CD4-positive, alpha-beta T cell treated with Interleukin-10 for 1 hour (primary cell): ENCODE data around the gene LEP.

Experiments used
- DNase-seq: peaks from one replicate; pipeline ENCODE4 v3.0.0-alpha.2; 2020

Gene LEP

DNA sequence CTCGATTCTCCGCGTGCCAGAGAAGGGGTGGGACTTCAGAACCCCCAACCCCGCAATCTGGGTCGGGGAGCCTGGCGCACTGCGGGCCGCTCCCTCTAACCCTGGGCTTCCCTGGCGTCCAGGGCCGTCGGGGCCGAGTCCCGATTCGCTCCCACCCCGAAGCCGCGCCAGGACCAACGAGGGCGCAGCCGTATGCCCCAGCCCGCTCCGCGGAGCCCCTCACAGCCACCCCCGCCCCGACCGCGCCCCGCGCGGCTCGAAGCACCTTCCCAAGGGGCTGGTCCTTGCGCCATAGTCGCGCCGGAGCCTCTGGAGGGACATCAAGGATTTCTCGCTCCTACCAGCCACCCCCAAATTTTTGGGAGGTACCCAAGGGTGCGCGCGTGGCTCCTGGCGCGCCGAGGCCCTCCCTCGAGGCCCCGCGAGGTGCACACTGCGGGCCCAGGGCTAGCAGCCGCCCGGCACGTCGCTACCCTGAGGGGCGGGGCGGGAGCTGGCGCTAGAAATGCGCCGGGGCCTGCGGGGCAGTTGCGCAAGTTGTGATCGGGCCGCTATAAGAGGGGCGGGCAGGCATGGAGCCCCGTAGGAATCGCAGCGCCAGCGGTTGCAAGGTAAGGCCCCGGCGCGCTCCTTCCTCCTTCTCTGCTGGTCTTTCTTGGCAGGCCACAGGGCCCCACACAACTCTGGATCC lies at the start of gene LEP:
LEP (plus strand) TSS at position 583 of the 691 bp plus-strand sequence. CDS start 10,741 bp downstream, outside the sequence.
- no peak for DNase-seq

DNA sequence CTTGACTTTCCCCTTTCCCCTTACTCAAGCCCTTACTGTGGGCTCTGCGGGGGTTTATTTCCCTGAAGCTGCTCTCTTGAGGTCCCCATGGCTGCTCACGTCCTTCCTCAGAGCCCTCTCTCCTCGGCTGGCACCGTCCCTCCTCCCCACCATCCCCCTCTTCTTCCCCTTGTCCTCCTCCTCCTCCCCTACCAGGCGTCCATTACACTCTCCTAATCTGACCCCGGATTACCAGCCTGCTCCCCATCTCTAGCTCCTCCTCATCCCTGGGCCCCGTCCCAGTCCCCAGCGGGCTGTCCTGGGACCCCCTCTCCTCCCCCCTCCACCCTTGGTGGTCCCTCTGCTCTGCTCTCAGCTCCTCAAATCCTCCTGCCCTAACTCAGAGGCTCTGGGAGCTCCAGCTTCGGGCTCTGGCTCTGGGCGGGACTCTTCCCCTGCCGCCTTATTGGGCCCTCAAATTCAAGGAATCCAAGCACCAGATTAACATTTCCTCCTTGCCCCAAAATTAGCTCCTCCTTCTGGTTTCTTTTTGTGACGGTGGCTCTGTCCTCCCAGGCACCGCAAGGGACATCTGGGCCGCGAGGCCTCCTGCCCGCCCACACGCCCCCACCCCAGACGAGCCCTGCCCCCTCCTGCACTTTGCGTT lies 48.5 kb upstream of the LEP start:
- DNase-seq, result no peak

DNA sequence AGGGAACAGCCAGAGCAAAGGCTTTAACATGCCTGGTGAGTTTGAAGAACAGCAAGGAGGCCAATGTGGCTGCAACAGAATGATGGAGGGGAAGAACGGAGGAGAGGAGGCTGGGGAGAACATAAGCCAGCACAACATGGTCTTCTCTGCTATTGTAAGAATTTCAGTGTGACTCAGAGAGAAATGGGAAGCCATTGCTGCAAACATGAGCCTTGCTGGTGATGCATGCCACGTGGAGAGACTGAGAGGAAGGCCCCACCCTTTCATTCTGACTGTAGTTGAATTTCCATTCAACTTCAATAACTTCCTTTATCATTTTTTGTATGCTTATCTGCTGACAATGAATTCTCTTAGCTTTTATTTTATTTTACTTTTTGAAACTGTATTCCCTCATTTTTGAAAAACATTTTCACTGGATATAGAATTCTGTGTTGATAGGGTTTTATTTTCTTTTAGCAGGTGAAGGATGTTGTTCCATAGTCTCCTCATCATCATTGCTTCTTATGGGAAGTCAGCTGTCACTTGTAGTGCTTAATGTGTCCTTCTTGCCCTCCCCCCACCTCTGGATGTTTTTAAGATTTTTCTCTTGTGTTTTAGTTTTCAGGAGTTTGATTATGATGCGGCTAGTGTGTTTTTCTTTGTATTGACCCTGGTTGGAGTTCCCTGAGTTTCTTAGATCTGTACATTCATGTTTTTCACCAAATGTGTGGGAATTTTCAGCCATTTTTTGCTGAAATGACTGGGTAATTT lies 46.4 kb upstream of the LEP start:
- no peak for DNase-seq

DNA sequence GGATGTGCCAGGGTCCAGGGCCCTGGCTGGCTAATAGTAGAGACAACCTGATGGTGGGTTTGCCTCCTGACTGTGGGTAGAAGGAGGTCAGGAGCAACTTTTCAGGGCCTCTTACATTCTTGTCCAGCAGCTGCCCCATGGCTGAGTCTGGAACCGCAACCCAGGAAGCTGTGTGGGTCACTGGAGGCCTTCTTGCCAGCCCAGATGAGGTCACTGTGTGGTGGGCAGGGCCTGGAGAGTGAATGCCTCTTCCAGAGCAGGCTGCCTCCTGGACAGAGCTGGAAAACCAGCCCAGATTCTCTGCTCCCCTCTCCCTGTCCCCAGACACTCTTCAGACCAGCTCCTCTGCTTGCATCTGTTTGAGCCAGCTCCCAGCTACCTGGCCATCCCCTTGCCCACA lies 43.5 kb upstream of the LEP start:
- no peak for DNase-seq

DNA sequence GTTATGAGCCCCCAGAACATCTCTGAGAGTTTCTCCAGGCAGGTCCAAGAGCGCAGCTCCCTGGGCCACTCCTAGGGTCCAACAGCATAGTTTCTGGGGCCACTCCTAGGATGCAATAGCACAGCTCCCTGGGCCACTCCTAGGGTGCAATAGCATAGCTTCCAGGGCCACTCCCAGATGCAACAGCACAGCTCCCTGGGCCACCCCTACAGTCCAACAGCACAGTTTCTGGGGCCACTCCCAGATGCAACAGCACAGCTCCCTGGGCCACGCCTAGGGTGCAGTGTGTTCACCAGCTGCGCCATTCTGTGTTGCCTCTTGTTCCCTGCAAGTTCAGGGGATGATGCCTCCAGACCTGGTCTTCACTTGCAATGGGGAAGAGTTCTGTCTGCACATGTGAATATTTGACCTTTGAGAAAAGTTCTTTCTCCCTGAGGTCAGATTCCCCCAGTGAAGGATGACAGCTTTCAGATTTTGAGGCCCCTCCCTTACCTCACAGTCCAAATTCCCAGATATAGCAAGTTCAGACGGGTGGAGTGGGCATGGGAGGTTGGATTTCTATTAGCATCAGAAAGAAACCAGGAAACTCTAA lies 43.0 kb upstream of the LEP start:
- no peak for DNase-seq

DNA sequence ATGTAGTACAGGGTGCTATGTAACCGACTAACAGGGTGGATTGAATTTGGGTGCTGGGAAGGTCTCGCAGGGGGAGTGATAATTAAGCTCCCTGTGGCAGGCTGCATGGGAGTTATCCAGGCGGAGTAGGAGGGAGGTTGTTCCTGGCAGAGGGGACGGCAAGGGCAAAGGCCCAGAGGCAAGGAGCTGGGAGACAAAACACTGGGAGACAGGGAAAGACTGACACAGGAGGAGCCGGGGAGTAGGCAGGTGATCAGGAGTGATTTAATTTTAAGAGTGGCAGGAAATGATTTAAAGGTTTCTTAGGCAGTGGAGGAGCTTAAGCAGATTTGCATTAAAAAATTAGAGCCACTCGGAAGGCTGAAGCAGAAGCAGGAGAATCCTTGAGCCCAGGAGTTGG lies 40.7 kb upstream of the LEP start:
- DNase-seq, result no peak

DNA sequence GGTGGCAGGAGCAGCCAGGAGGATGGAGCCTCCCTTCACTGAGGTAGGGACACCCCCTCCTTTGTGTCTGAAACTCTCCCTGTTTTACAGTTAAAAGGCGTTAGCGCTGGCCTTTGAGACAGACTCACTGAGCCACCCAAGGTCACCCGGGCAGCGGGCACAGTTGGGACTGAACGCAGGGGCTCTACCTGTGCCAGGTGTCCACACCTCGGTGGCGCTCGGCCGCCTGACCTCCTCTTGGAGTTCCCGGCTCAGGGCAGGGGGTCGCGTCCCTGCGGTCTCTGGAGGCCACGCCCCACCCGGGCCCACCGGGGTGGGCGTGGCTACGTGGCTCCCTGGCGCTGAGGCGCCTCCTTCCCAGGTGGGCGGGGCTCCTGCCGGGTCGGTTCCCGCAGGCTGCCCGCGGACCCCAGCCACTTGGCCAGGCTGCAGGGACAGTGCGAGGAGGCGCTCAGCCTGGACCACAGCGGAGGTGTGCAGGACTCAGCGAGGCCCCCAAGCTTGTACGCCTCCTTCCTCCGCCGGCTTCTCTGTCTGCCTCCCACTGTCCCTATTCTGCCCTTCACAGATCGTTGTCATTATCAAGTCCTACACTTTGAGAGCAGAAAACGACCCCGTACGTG lies 39.9 kb upstream of the LEP start:
- DNase-seq, result no peak

DNA sequence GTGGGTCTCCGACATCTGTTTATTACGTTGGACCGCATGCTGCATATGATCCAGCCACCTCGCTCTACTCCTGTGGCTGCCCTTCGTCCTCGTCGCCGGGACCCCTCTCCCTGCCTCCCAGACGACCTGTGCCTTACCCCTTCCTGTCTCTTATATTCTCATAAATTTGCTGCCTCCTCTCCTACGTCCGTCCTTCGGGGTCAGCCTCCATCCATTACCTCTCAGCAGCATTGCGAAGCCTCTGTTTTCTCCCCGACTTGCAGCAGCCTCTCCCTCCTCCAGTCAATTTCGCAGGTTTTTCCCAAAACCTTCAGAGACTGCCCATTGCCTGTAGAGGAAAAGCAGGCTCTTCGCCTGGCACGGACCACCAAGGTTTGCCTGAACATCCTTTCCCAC lies 39.4 kb upstream of the LEP start:
- DNase-seq, result no peak

DNA sequence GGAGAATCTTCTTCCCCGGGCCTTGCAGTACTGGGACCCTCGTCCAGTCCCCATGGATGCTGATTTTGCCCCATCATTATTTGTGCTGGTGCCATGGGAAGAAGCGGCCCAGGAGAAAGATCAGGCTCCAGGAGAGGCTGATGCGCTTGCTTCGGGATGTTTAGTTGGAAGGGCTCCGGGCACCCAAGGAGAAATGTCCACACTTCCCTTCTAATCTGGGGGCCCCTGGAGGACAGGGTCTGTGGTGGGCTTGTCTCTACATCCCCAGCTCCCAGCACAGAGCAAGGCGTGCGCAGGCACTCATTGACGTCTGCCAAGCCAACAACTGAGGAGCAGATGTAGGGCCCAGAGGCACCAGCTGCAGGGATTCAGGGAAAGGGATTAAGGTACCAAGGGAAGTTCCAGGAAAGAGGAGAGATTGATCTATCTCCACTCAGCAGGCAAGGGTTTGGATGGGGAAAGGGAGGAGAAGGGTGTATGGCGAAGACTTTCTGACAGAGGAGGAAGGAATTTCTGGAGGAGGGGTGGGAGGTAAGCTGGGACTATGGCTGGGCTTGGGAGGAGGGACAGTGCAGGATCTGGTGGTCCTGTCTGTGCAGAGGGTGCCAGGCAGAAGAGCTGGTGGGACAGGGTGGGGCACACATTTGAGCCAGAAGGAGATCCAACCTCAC lies 38.7 kb upstream of the LEP start:
- no peak for DNase-seq

DNA sequence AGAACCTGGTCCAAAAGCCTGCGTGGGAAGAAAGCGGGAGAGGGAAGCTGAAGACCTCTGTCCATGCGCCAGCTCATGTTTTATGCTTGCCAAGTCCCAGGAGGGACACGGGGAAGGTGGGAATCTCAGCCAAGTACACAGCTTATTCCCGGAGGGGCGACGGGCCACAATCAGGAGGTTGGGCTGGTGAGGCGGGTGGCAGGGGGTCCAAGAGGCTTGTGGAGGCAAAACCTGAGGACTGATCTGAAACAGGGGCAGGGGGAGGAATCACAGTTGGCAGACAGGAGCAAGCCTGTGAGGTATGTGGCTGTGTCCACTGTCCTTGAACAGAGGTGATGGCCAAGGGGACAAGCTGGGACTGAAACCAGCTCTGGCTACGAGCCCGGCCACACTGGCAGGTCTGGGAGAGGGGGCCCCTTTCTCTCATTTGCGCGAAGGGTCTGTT lies 38.0 kb upstream of the LEP start:
- no peak for DNase-seq

DNA sequence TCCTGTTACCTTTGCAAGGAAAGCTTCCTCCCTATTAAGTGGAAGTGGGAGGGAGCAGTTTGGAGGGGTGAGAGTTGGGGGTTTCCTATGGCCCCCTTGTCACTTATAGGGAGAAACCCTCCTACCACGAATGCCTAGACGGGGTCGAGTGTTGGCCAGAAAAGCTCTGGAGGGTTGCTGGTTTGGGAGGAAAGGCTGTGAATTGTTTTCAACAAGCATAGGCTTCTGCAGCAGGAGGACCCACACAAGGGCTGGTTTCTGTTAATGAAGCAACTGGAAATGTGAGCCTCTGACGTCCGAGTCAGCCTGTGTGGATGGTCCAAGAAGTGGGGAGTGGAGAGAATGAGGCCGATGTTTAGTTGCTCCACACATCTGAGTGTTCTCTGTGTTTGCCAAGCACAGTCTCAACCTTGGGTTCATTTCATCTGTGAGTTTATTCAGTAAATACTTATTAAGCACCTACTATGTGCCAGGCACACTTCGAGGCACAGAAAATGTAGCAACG lies 37.3 kb upstream of the LEP start:
- DNase-seq, result no peak

DNA sequence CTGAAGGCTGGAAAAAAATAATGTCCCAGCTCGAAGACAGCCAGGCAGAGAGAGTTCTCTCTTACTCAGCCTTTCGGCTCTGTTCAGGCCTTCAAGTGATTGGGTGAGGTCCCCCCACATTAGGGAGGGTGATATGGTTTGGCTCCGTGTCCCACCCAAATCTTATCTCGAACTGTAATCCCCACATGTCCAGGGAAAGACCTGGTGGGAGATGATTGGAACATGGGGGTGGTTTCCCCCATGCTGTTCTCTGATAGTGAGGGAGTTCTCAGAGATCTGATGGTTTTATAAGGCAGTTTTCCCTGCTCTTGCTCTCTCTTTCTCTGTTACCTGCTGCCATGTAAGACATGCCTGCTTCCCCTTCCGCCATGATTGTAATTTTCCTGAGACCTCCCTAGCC lies 36.6 kb upstream of the LEP start:
- DNase-seq, result no peak

DNA sequence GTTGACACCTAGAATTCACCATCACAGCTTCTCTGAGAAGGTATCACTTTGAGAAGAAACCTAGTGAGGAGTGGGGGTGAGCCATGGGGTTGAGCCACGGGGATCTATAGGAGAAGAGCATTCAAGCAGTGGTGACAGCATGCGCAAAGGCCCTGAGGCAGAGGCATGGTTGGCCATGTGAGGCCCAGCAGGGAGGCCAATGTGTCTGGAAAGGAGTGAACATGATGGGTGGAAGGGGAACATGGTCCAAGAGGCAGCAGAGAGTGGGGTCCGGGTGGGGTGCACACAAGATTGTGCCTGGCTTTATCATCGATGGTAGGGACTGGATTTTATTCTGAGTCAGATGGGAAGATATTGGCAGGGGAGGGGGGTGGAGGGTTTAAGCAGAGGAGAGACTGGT lies 36.0 kb upstream of the LEP start:
- DNase-seq, result no peak

DNA sequence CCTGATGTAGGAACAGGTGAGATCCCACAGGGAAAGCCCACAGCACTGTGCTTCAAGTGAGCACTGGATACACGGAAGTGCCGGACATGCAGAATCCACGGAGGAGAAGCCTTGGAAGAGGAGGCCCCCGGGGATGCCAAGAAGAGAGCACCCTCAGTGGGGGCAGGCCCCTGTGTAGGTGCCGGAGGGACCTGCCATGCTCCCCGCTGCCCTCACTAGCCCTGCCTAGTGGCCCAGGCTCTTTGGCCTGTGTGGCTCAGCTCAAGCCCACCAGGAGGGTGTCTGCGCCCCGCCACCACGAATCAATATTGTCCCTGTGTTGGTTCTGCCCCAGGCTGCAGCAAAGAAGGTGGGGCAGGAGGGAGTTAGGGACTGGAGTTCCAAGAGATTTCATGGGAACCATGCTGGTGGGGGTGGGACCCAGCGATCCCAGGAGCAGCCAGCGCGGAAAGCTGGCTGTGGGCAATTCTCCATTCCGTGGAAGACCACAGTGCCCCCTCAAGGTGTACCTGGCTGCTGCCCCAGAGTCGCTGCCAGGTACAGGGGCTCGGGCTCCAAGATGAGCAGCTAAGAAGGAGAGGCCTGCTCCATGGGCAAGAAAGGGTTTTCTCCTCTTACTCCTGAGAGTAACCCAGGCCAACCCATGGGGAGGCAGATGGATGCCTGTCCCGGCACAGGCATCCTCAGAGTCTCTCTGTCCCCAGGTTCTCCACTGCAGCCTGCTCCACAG lies 34.9 kb upstream of the LEP start:
- DNase-seq, result no peak

DNA sequence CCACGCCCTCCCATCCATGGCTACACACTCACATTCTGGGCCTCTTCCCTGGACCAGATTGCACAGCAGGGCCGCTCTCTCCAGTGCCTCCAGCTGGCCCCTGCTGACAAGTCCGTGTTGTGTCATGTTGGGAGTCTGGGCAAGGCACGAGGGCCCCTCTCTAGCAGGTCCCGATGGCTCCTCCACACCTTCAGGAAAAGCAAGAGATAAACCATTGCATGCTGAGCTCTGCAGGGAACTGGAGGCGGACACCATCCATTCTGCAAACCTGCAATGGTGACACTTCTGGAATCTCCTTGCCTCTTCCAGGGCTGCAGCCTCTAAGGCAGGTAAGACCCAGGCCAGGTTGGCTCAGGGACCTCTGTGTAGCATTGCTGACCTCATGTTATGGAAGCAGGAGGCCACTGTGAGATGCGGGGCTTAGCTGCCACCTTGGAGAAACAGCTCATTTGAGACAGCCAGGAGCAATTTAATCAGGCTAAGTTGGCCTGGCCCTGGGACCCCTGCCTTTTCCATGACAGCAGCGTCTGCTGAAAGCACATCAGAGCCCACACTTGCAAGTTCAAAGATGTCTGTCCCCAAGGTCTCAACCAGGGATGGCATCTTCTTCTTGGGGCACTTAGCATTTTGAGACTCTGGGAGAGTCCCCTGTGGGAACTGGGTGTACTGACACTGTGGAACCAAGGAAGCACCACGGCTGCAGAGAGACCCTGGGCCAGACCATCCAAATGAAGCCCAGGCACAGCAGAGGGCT lies 34.2 kb upstream of the LEP start:
- no peak for DNase-seq

DNA sequence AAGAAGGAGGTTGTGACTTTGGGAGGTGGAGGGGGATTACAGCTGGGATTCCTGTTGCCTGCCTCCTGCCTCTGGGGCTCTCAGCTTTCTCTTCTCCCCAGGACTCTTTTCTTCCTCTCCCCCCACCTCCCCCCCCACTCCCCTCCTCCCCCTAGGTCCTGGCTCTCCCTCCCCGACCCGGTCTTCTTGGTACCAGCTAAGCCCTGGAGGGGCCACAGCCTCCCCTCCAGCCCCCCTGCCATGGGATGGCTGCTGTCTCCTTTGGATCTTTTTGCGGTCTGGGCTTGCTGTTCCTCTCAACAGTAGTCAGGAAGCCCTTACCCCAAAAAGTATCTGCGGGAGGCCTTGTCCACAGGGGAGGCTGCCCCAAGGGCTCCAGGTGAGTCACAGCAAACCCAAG lies 33.5 kb upstream of the LEP start:
- no peak for DNase-seq

DNA sequence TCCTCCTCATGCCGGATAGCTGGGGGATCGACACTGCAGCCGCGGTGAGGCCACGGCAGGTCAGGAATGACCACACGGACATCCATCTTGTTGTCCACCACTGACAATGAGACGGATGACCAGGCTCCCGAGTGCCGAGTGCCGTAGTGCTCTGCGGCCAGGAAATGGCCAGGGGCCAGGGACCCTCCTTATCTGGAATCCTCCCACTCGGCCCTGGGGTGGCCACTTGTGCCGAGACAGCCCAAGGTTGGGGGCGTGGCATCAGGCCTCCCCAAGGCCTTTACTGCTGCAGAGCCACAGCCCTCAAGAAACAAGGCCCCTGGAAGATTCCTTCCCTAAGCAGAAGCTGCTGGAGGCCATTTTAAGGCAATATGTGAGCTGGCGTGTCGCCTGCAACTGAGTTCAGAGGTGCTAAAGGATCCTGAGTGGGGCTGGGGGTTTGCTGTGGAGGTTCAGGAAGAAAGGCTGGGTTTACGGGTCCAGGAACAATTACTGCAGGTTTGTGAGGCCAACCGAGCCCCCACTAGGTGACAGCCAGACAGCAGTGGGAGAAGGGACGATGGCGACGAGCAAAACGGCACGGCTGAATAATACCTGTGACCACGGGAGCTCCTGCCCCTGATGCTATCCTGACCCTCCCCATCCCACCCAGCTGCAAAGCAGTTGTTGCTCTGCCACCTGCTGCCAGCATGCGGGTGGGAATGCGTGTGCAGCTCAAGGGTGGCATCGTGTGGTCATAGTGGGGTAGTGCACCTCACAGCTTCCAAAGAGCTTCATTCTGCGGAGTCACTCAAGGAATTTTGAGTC lies 31.6 kb upstream of the LEP start:
- peak; percentile 74 for DNase-seq

DNA sequence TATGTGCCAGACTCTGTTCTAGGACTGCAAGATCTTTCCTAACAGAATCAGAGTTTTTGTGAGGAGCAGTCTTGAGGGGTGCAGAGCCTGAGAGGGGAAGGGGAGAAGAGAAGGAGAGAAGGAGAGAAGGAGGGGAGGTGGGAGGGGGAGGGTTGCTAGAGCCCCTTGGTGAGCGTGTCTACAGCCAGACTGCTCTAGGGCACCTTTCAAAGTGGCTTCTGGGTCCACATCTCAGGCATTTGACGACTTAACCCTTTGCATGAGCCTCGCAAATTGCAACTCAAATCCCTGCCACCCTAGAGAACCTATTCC lies 31.1 kb upstream of the LEP start:
- DNase-seq, result no peak

DNA sequence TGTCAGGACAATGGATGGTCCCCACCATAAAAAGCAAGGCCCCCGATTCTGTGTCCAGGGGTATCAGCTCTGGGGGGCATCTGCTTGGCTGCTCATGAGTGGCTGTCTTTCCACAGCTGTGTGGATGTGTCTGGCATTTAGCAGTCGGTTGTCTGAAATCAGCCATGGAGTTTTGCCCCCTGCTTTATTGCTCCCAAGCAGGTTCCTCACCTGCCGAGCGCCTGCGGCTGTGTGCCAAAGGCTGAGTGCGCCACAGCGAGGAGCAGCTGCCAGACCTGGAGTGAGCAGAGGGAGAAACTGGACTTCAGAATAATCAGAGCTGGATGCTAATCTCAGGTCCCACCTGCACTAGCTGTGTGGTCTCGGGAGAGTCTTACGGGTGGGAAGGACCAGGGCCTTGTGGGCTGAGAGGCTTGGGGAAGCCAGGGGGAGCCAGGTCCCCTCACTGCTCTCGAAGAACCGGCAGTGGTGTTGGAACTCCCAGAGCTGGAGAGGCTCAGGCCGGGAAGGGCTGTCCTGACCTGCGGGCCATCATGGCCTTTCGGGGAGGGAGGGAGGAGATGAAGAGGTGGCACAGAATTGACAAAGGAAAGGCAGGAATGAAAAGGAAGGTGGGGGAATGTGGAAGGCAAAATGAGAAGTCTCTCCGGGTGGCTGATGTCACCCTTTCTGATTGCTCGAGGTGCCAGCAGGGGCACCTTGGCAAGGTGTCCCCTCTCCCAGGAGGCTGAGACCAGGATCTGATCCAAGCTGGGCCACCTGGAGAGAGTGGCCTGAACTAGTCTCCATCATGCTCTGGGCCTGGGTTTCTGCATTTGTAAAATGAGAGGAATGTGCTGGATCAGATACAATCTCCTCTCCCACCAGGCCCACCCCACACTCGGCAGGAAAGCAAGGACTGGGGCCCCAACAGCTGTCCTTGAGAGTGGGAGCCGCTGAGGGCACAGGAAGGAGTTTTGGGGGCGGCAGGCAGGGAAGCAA lies 30.2 kb upstream of the LEP start:
- DNase-seq, result no peak
